ENCODE results near the gene SLC46A2.
A peak's percentile ranks its signal among the peaks of the same experiment; 100 is the strongest.

The SLC46A2 gene

GRCh38 chr9:112890106-112891081, at the start of gene SLC46A2:
TSS of gene SLC46A2 (minus strand) at chr9:112890876. CDS start at chr9:112890681, 195 bp downstream.
- DNase-seq: no peak

- no peak for DNase-seq
Observed at GRCh38 chr9:112939418-112939817, 48.7 kb upstream of the SLC46A2 start.

- peak; percentile 57 for DNase-seq
Observed at GRCh38 chr9:112933696-112934095, 43.0 kb upstream of the SLC46A2 start.

- DNase-seq: peak; percentile 60
Observed at GRCh38 chr9:112925058-112925641, 34.5 kb upstream of the SLC46A2 start.

GRCh38 chr9:112921549-112921948, 30.9 kb upstream of the SLC46A2 start:
- peak; percentile 80 for DNase-seq

- DNase-seq: no peak
Observed at GRCh38 chr9:112917987-112918362, 27.3 kb upstream of the SLC46A2 start.

GRCh38 chr9:112917047-112917986, 26.6 kb upstream of the SLC46A2 start:
- DNase-seq: no peak

- DNase-seq: peak; percentile 24
Observed at GRCh38 chr9:112914524-112914923, 23.8 kb upstream of the SLC46A2 start.

- DNase-seq: no peak
Observed at GRCh38 chr9:112913326-112913725, 22.6 kb upstream of the SLC46A2 start.

- DNase-seq: no peak
Observed at GRCh38 chr9:112912636-112913035, 22.0 kb upstream of the SLC46A2 start.

GRCh38 chr9:112911736-112912135, 21.1 kb upstream of the SLC46A2 start:
- DNase-seq: no peak

GRCh38 chr9:112905084-112905483, 14.4 kb upstream of the SLC46A2 start:
- no peak for DNase-seq

- no peak for DNase-seq
Observed at GRCh38 chr9:112900901-112901300, 10.2 kb upstream of the SLC46A2 start.

GRCh38 chr9:112900488-112900887, 9.8 kb upstream of the SLC46A2 start:
- no peak for DNase-seq

- DNase-seq: peak; percentile 33
Observed at GRCh38 chr9:112898872-112899311, 8.2 kb upstream of the SLC46A2 start.

- DNase-seq: no peak
Observed at GRCh38 chr9:112896131-112896530, 5.5 kb upstream of the SLC46A2 start.

GRCh38 chr9:112894699-112895098, 4.0 kb upstream of the SLC46A2 start:
- peak; percentile 59 for DNase-seq

GRCh38 chr9:112894041-112894440, 3.4 kb upstream of the SLC46A2 start:
- DNase-seq: no peak

GRCh38 chr9:112892981-112893380, 2.3 kb upstream of the SLC46A2 start:
- DNase-seq: no peak

GRCh38 chr9:112891521-112891920, 845 bp upstream of the SLC46A2 start:
- no peak for DNase-seq

- peak; percentile 61 for DNase-seq
Observed at GRCh38 chr9:112887381-112887780, 3.3 kb downstream of the SLC46A2 start.

GRCh38 chr9:112886351-112886750, 4.3 kb downstream of the SLC46A2 start:
- DNase-seq: no peak

- no peak for DNase-seq
Observed at GRCh38 chr9:112885324-112885723, 5.4 kb downstream of the SLC46A2 start.

Data from hematopoietic multipotent progenitor cell treated with erythropoietin and hydrocortisone succinate and interleukin-3 and kit ligand, for 4 days (in vitro differentiated cells).